Mammary epithelial cell (primary cell): Measurements from ENCODE around the gene FAM184A.

Experiments
- EZH2 ChIP-seq: IDR thresholded peaks from 2 replicates; pipeline ENCODE4 v1.6.1; 2012; ENCODE audit warnings: low read length, inconsistent platforms, borderline replicate concordance
- TF ChIP-seq, protein P1 (sequence below), 2 donors: IDR thresholded peaks in 1 of 2; conservative IDR thresholded peaks in 1 of 2; 2 replicates each; pipeline ENCODE4 v1.5.1; 2011 to 2012; ENCODE audit warnings: inconsistent platforms in 2 of 2, low read length in 2 of 2, mild to moderate bottlenecking in 2 of 2, control low read depth in 1 of 2, low read depth in 1 of 2; ENCODE audit not compliant: insufficient read depth in 1 of 2; ENCODE audit errors: extremely low read depth in 1 of 2

DNA sequence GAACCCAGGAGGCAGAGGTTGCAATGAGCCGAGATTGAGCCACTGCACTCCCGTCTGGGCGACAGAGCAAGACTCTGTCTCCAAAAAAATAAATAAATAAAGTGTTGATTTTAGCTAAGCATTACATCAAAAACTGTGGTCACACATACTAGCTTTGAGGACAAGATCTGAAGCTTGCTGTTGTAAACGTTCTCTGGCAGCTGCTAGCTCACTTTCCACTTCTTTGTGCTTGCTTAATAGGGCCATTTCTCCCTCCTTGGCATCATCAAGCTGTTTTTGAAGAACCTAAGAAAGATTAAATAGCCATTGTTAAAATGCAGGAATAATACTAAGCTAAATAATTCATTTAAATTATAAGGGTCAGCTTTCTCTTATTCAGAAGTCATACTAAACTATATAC, 55.7 kb downstream of the FAM184A start:
- TF ChIP-seq, protein P1, sequence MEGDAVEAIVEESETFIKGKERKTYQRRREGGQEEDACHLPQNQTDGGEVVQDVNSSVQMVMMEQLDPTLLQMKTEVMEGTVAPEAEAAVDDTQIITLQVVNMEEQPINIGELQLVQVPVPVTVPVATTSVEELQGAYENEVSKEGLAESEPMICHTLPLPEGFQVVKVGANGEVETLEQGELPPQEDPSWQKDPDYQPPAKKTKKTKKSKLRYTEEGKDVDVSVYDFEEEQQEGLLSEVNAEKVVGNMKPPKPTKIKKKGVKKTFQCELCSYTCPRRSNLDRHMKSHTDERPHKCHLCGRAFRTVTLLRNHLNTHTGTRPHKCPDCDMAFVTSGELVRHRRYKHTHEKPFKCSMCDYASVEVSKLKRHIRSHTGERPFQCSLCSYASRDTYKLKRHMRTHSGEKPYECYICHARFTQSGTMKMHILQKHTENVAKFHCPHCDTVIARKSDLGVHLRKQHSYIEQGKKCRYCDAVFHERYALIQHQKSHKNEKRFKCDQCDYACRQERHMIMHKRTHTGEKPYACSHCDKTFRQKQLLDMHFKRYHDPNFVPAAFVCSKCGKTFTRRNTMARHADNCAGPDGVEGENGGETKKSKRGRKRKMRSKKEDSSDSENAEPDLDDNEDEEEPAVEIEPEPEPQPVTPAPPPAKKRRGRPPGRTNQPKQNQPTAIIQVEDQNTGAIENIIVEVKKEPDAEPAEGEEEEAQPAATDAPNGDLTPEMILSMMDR (conservative IDR thresholded peaks at IDR 0.05 in 1 of 2, IDR thresholded peaks at IDR 0.05 in 1 of 2; ENCODE audit: extremely low read depth in 1 of 2, insufficient read depth in 1 of 2, low read depth in 1 of 2, low read length in 2 of 2) = no peak
- no peak for TF ChIP-seq EZH2
